Measurements from ENCODE around the gene FAM171A1. TPM values are rescaled to one million over a fixed set of nuclear protein-coding genes. Genes with fewer than 3 reads are reported as not detected.
A peak's percentile ranks its signal among the peaks of the same experiment; 100 is the strongest.
"Not testable (repeated sequence)": the region's sequence is repeated elsewhere in the genome, so short reads cannot be mapped to it uniquely, and the experiment has no call there.

FAM171A1 gene
- total and polyA plus RNA-seq, 5 donors, result 9.3 to 15.0 (median 13.6) TPM

DNA sequence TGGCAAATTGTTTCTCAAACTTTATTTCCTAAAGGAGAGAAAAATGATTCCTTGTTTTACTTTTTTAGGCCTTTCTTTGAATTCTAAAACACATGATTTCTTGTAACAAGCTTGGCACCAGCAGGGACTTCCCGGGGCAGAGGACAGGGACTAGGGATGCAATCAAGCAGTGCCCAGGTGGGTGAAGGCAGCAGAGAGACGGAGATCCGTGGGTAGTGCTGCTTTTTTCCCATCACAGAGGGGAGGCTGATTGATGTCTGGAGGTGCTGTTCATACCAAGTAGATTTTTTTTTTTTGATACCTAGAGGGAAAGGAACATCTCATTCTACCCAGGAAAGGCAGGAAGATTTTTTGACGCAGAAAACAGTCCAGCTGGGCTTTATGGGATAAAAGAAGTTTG lies 91.9 kb downstream of the FAM171A1 start:
- no peaks in the 10 kb centered on the region for H3K27me3 ChIP-seq (ENCODE audit: control insufficient read depth, insufficient read depth)
- intact Hi-C loops (cut with DNase I), result no loop called here
- ATAC-seq, result no peak
- no peak overlapping the region for H3K27ac ChIP-seq (ENCODE audit: low read length)
- H3K4me1 ChIP-seq (ENCODE audit: control insufficient read depth, insufficient read depth, low read length), result no peaks in the 10 kb centered on the region
- no peak overlapping the region for H3K4me3 ChIP-seq (ENCODE audit: low read length)
- no peak for DNase-seq
- no peaks in the 10 kb centered on the region for H3K9me3 ChIP-seq (ENCODE audit: control insufficient read depth, low read length)
- WGBS, result 90% methylated on average over 4 of the region's 4 CpGs

DNA sequence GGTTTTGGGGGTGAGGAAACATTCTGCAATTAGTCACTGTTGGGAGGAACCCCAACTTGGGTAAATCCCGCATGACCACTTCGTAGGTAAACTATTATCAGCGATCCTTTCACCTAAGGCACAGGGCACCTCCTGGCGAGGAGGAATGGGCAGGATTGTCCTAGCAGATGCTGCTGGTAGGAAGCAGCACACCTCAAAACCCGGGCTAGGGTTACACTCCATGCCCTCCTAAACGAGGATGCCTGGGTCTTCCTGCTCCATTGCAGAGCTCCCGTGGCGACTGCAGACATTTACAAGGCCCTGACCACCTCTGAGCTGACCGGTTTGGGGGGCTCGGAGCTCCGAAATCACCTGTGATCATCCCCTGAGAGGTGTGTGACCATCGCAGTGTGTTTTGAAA lies 92.3 kb downstream of the FAM171A1 start:
- DNase-seq (no peak), ATAC-seq (no peak)
- H3K9me3 ChIP-seq (ENCODE audit: control insufficient read depth, low read length), result no peaks in the 10 kb centered on the region
- no peak overlapping the region for H3K27ac ChIP-seq (ENCODE audit: low read length)
- 96% methylated on average over 12 of the region's 12 CpGs for WGBS
- no peak overlapping the region for H3K4me3 ChIP-seq (ENCODE audit: low read length)
- no peaks in the 10 kb centered on the region for H3K4me1 ChIP-seq (ENCODE audit: control insufficient read depth, insufficient read depth, low read length)
- H3K27me3 ChIP-seq (ENCODE audit: control insufficient read depth, insufficient read depth), result no peaks in the 10 kb centered on the region
- intact Hi-C loops (cut with DNase I), result no loop called here

DNA sequence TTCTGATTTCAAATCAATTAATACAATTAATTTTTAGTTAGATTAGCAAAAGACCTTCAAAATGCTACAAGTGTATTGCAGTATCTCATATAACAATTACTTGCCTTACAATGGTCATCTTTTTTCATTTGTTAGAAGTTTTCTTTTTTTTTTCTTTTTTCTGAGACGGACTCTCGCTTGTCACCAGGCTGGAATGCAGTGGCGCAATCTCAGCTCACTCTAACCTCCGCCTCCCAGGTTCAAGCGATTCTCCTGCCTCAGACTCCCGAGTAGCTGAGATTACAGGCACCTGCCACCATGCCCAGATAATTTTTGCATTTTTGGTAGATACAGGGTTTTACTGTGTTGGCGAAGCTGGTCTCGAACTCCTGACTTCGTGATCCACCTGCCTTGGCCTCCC lies 95.0 kb downstream of the FAM171A1 start:
- H3K4me3 ChIP-seq (ENCODE audit: low read length); H3K27me3 ChIP-seq (ENCODE audit: control insufficient read depth, insufficient read depth); H3K27ac ChIP-seq (ENCODE audit: low read length); intact Hi-C loops (cut with DNase I); H3K4me1 ChIP-seq (ENCODE audit: control insufficient read depth, insufficient read depth, low read length); DNase-seq; H3K9me3 ChIP-seq (ENCODE audit: control insufficient read depth, low read length); ATAC-seq: not testable (repeated sequence)
- 90% methylated on average over 9 of the region's 9 CpGs for WGBS

DNA sequence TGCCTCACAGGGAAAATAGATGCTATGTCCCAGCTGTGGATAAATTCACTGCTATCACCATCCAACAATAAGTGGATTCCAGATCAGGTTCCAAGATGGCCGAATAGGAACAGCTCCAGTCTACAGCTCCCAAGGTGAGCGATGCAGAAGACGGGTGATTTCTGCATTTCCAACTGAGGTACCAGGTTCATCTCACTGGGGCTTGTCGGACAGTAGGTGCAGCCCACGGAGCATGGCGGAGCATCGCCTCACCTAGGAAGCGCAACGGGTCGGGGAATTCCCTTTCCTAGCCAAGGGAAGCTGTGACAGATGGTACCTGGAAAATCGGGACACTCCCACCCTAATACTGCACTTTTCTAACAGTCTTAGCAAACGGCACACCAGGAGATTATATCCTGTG lies 101.3 kb downstream of the FAM171A1 start:
- DNase-seq; H3K4me3 ChIP-seq (ENCODE audit: low read length); H3K4me1 ChIP-seq (ENCODE audit: control insufficient read depth, insufficient read depth, low read length); H3K27ac ChIP-seq (ENCODE audit: low read length); intact Hi-C loops (cut with DNase I); H3K27me3 ChIP-seq (ENCODE audit: control insufficient read depth, insufficient read depth); ATAC-seq; H3K9me3 ChIP-seq (ENCODE audit: control insufficient read depth, low read length): not testable (repeated sequence)
- 90% methylated on average over 12 of the region's 12 CpGs for WGBS

DNA sequence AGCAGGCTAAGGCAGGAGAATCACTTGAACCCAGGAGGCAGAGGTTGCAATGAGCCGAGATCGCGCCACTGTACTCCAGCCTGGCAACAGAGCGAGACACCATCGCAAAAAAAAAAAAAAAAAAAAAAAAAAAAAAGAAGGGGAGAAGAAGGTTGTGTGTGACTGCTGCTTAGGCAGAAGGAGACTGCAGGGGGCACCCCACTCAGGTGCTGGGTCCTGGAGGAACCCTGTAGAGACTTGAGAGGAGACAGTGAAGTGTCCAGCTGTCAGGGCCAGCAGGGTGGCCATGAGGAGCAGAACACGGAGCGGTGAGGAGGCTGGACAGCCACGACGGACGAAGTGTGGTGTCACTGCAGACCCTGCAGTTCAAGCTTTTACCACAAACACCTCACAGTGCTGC lies 103.6 kb downstream of the FAM171A1 start:
- Histone ChIP-seq H3K9me3 (ENCODE audit: control insufficient read depth, low read length) (no peaks in the 10 kb centered on the region), H3K4me1 (ENCODE audit: control insufficient read depth, insufficient read depth, low read length) (no peaks in the 10 kb centered on the region), H3K27ac (ENCODE audit: low read length) (no peak overlapping the region), H3K4me3 (ENCODE audit: low read length) (no peak overlapping the region), H3K27me3 (ENCODE audit: control insufficient read depth, insufficient read depth) (no peaks in the 10 kb centered on the region)
- DNase-seq, result no peak
- 84% methylated on average over 10 of the region's 10 CpGs for WGBS
- ATAC-seq, result no peak
- intact Hi-C loops (cut with DNase I), result no loop called here

DNA sequence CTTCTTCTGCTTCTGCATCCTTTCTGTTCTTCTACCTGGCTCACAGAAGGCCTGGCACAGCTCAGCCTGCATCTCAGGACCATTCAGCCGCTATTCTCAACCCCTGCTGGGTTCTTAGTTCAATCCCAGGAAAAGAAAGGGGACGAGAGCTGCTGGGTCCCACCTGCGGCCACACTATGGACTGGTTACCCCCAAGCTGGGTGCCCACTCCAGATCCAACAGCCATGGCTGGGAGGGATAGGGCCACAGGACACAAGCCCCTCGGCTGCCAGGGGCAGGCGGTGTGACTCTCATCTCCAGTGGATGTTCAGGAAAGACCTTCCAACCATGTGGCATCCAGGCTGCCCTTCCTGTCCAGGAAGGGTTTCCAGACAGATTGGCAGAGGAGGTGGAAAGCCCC lies 105.0 kb downstream of the FAM171A1 start:
- ATAC-seq (no peak), DNase-seq (no peak)
- Histone ChIP-seq H3K27me3 (ENCODE audit: control insufficient read depth, insufficient read depth) (no peaks in the 10 kb centered on the region), H3K9me3 (ENCODE audit: control insufficient read depth, low read length) (no peaks in the 10 kb centered on the region), H3K4me3 (ENCODE audit: low read length) (no peak overlapping the region), H3K27ac (ENCODE audit: low read length) (no peak overlapping the region), H3K4me1 (ENCODE audit: control insufficient read depth, insufficient read depth, low read length) (no peaks in the 10 kb centered on the region)
- WGBS, result 95% methylated on average over 5 of the region's 5 CpGs
- intact Hi-C loops (cut with DNase I), result no loop called here

DNA sequence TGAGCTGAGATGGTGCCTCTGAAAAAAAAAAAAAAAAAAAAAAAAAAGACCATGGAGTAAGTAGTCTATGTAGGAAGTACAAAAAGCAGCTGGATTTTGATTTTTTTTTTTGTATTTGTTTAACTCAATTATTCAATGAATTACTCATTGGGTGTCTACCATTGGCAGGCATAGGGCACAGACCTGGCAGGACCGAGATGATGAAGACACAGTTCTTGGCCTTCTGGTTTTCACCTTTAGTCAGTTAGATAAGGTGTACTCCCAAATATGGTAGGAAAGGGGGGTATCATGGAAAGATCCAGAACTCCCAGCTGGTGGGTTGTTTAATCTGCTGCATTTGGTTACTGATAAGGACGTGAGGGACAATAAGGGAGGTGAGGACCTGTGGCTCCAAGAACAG lies 105.5 kb downstream of the FAM171A1 start:
- Histone ChIP-seq H3K9me3 (ENCODE audit: control insufficient read depth, low read length) (no peaks in the 10 kb centered on the region), H3K4me3 (ENCODE audit: low read length) (no peak overlapping the region), H3K27me3 (ENCODE audit: control insufficient read depth, insufficient read depth) (no peaks in the 10 kb centered on the region), H3K27ac (ENCODE audit: low read length) (no peak overlapping the region), H3K4me1 (ENCODE audit: control insufficient read depth, insufficient read depth, low read length) (no peaks in the 10 kb centered on the region)
- ATAC-seq (no peak), DNase-seq (no peak)
- 89% methylated on average over 2 of the region's 2 CpGs for WGBS
- intact Hi-C loops (cut with DNase I), result no loop called here

DNA sequence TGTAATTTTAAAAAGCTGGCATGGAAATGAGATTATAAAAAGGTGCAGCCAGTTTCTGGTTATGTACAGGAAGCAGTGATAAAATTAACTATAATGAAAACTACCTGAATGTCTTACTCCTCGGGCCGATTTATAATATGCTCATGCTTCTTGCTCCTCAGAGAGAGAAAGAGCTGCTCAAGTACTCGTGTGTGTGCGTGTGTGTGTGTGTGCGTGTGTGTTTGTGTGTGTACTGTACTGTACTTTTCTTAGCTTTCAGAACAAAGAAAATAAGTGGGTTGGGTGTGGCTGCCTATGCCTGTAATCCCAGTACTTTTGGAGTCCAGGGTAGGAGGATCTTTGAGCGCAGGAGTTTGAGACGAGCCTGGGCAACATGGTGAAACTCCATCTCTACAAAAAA lies 106.0 kb downstream of the FAM171A1 start:
- DNase-seq, result no peak
- H3K9me3 ChIP-seq (ENCODE audit: control insufficient read depth, low read length), result no peaks in the 10 kb centered on the region
- H3K4me3 ChIP-seq (ENCODE audit: low read length), result no peak overlapping the region
- WGBS, result 89% methylated on average over 7 of the region's 7 CpGs
- H3K4me1 ChIP-seq (ENCODE audit: control insufficient read depth, insufficient read depth, low read length), result no peaks in the 10 kb centered on the region
- no peak overlapping the region for H3K27ac ChIP-seq (ENCODE audit: low read length)
- intact Hi-C loops (cut with DNase I), result no loop called here
- no peaks in the 10 kb centered on the region for H3K27me3 ChIP-seq (ENCODE audit: control insufficient read depth, insufficient read depth)
- no peak for ATAC-seq

DNA sequence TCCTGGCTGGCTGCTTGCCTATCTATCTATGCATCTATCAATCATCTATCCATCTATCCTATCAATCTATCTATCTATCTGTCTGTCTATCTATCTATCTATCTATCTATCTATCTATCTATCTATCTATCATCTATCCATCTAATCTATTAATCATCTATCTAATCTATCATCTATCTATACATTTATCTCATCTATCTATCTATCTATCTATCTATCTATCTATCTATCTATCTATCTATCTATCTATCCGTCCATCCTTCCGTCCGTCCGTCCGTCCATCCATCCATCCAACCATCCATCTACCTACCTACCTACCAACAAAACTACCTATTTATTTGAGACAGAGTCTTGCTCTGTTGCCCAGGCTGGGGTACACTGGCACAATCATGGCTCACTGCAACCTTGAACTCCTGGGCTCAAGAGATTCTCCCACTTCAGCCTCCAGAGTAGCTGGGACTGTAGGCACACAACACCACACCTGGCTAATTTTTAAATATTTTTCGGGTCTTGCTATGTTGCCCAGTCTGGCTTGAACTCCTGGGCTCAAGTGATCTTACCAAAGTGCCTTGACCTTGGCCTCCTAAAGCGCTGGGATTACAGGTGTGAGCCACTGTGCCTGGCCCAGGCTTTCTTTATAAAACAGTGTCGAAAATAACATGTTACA lies 107.3 kb downstream of the FAM171A1 start:
- 94% methylated on average over 8 of the region's 8 CpGs for WGBS
- Histone ChIP-seq H3K4me1 (ENCODE audit: control insufficient read depth, insufficient read depth, low read length) (no peaks in the 10 kb centered on the region), H3K27ac (ENCODE audit: low read length) (no peak overlapping the region), H3K4me3 (ENCODE audit: low read length) (no peak overlapping the region), H3K9me3 (ENCODE audit: control insufficient read depth, low read length) (no peaks in the 10 kb centered on the region), H3K27me3 (ENCODE audit: control insufficient read depth, insufficient read depth) (no peaks in the 10 kb centered on the region)
- intact Hi-C loops (cut with DNase I), result loop anchor here in 3 of 4 donors (2.0 to 5.0 kb wide), 2 partner anchors 105 to 109 kb away; partner anchors contain the start of gene FAM171A1 (in 2 of the 3)
- DNase-seq (no peak), ATAC-seq (no peak)

DNA sequence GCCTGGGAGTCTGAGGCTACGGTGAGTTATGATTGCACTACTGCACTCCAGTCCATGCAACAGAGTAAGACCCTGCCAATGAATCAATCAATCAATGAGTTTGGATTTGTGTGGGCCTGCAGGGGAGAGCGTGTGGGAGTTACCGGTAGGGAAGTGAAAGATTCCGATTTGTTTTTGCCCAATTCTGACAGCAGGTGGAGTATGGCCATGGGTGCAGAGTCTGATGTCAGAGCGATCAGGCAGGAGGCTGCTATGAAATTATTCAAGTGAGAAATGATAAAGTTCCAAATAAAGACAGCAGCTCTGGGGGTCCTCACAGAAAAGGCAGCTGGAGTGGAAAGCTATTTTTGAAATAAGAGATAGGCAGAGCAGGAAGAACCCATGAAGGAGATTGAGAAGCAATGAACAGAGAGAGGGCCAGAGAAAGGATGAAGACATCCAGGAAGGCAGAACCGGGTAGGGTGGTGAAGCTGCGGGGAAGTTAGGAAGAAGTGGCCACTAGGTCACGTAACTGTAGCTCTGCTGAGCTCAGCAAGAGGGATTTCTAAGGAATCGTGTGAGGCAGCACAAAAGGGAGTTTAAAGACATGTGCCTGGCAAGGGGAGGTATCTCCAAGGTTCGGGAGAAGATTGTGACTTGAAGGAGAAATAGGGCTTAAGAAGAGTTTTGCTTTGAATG lies 108.9 kb downstream of the FAM171A1 start:
- H3K9me3 ChIP-seq (ENCODE audit: control insufficient read depth, low read length), result no peaks in the 10 kb centered on the region
- ATAC-seq (peak; percentile 67 to 77), DNase-seq (peak in 1 of 3 donors; percentile 56)
- no peaks in the 10 kb centered on the region for H3K27me3 ChIP-seq (ENCODE audit: control insufficient read depth, insufficient read depth)
- WGBS, result 26% methylated on average over 10 of the region's 10 CpGs
- no peaks in the 10 kb centered on the region for H3K4me1 ChIP-seq (ENCODE audit: control insufficient read depth, insufficient read depth, low read length)
- intact Hi-C loops (cut with DNase I), result loop anchor here in 3 of 4 donors (2.0 to 5.0 kb wide), 2 partner anchors 107 to 110 kb away; partner anchors contain the start of gene FAM171A1 (in 2 of the 3)
- H3K4me3 ChIP-seq (ENCODE audit: low read length), result no peak overlapping the region
- no peak overlapping the region for H3K27ac ChIP-seq (ENCODE audit: low read length)

DNA sequence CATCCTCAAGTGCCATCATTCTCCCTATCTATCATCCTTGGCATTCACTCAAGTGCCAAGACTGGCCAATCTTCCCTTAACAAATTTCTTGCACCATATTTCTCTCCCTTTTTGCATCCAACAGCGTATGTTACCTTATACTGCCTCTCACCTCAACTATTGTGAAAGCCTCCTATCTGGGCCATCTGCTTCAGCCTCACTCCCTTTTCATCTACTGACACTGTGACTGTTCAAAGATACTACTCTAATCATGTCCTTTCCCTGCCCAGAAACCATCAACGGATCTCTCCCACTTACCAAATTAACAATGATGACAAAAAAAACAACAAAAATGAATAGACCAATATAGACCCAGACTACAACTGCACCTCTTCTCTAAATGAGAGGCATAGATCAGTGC lies 112.0 kb downstream of the FAM171A1 start:
- ATAC-seq (no peak), DNase-seq (no peak)
- no peaks in the 10 kb centered on the region for H3K9me3 ChIP-seq (ENCODE audit: control insufficient read depth, low read length)
- no peaks in the 10 kb centered on the region for H3K27me3 ChIP-seq (ENCODE audit: control insufficient read depth, insufficient read depth)
- H3K4me1 ChIP-seq (ENCODE audit: control insufficient read depth, insufficient read depth, low read length), result no peaks in the 10 kb centered on the region
- no peak overlapping the region for H3K4me3 ChIP-seq (ENCODE audit: low read length)
- intact Hi-C loops (cut with DNase I), result no loop called here
- no peak overlapping the region for H3K27ac ChIP-seq (ENCODE audit: low read length)
- 88% methylated on average over 2 of the region's 2 CpGs for WGBS

Measured in right cardiac atrium (tissue), 5 donors.